Astrocyte (in vitro differentiated cells and primary cell): Measurements from ENCODE around the gene DNMT1.

Source experiments
- EZH2 ChIP-seq: IDR thresholded peaks from 2 replicates; pipeline ENCODE4 v1.6.1; 2012; ENCODE audit warnings: mild to moderate bottlenecking, low read length, inconsistent platforms; ENCODE audit not compliant: insufficient read depth
- TF ChIP-seq, protein P1 (sequence below): IDR thresholded peaks from 2 replicates; pipeline ENCODE4 v1.5.1; 2011; ENCODE audit warnings: low read depth, mild to moderate bottlenecking, inconsistent platforms, low read length, moderate library complexity; ENCODE audit not compliant: insufficient read depth

DNA sequence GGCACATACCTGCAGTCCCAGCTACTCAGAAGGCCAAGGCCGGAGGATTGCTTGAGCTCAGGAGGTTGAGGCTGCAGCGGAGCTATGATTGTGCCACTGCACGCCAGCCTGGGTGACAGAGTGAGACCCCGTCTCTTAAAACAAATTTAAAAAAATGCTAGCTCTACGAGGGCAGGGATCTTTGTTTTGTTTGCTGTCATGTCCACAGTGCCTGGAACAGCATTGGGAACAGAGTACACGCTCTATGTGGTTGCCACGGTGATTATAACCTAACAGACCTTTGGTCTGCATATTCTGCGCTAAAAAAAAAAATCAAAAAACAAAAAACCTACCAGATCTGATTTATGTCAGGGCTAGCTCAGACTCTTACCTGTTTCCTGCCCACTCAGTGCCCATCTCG is 110.8 kb downstream of the DNMT1 start:
- TF ChIP-seq EZH2, result no peak
- TF ChIP-seq, protein P1, sequence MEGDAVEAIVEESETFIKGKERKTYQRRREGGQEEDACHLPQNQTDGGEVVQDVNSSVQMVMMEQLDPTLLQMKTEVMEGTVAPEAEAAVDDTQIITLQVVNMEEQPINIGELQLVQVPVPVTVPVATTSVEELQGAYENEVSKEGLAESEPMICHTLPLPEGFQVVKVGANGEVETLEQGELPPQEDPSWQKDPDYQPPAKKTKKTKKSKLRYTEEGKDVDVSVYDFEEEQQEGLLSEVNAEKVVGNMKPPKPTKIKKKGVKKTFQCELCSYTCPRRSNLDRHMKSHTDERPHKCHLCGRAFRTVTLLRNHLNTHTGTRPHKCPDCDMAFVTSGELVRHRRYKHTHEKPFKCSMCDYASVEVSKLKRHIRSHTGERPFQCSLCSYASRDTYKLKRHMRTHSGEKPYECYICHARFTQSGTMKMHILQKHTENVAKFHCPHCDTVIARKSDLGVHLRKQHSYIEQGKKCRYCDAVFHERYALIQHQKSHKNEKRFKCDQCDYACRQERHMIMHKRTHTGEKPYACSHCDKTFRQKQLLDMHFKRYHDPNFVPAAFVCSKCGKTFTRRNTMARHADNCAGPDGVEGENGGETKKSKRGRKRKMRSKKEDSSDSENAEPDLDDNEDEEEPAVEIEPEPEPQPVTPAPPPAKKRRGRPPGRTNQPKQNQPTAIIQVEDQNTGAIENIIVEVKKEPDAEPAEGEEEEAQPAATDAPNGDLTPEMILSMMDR, result no peak
